GM18867 (cell line): ENCODE measurements around the gene ZNF467.

Source experiments
- ATAC-seq: cut with Tn5 transposase; IDR thresholded peaks from one replicate; pipeline ENCODE4 v1.9.1; 2021; ENCODE audit warnings: mild to moderate bottlenecking, moderate library complexity; ENCODE audit not compliant: unreplicated experiment

The ZNF467 gene

DNA sequence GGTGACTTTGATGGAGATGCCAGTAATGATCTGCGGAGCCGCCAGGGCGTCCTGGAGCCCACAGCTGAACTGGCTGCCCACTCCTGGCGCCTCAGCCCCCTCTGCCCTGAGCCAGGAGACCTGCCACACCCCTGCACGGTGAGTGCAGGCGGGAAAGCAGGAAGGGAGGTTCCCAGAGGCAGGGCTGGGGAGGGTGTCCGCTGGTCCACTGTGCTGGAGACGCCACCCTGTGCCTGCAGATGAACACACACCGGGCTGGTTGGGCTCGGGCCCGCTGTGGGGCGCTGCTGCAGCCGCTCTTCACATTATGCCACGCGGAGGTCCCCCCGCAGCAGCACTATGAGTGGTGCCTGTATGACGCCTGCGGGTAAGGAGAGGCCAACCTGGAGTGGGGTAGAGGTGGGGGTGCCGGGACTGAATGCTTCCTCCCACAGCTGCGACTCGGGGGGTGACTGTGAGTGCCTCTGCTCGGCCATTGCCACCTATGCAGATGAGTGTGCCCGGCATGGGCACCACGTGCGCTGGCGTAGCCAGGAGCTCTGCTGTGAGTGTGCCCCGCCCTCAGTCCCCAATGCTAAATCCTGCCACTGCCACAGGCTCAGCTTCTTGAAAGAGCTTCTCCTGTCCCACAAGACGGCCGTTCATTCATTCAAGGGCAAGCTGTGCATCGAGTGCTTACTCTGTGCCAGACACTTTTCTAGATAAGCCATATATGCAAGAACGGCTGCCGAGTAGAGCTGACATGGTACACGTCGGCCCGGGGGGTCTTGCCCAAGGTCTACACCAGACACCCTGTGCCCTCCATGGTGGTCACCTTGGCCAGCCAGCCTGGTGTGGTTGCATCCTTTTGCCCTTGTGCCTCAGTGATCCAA lies 14.3 kb upstream of the ZNF467 start:
- ATAC-seq, result no peak

DNA sequence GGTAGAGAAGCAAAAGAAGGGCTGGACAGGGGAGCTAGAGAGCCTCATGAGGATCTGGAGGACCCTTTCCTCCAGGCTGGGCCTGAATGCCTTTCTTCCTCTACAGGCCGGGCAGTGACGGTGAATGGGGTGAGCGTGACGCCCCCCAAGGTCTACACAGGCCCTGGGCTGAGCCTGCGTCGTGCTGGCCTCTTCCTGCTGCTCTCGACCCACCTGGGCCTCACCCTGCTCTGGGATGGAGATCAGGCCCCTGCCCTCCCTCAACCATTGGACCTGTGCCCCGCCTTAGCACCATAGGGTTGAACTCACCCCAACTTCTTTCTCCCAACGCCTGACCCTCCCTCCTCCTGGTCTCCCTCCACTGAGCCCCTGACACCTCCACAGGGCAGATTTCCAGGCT lies 12.6 kb upstream of the ZNF467 start:
- no peak for ATAC-seq

DNA sequence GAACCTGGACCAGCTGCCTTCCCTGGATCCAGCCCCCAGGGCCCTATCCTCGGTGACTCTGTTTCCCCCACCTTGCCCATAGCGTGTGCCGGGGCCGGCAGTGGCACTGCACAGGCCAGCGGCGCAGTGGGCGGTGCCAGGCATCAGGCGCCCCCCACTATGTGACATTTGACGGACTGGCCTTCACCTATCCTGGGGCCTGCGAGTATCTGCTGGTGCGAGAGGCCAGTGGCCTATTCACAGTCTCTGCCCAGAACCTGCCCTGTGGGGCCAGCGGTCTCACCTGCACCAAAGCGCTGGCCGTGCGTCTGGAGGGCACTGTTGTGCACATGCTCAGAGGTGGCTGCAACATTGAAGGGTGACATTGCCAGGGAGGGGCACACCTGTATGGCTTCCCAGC lies 12.0 kb upstream of the ZNF467 start:
- no peak for ATAC-seq

DNA sequence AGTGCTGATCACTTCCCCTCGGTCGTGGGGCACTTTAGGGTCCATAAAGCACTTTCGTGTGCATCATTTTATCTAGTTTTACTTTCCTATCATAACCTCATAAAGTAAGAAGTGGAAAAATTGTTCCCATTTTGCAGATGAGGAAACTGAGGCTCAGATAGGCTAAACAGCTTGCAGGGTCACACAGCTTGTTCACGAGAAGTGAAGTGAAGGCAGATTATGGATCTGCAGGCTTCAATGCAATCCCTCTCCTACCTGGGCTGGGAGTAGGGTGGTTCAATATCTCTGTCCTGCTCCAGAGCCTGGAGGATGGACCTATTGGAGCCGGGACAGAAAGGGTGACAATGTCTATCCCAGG lies 10.8 kb upstream of the ZNF467 start:
- ATAC-seq, result no peak

GRCh38 chr7:149783386-149784250 lies 10.2 kb upstream of the ZNF467 start:
- no peak for ATAC-seq

DNA sequence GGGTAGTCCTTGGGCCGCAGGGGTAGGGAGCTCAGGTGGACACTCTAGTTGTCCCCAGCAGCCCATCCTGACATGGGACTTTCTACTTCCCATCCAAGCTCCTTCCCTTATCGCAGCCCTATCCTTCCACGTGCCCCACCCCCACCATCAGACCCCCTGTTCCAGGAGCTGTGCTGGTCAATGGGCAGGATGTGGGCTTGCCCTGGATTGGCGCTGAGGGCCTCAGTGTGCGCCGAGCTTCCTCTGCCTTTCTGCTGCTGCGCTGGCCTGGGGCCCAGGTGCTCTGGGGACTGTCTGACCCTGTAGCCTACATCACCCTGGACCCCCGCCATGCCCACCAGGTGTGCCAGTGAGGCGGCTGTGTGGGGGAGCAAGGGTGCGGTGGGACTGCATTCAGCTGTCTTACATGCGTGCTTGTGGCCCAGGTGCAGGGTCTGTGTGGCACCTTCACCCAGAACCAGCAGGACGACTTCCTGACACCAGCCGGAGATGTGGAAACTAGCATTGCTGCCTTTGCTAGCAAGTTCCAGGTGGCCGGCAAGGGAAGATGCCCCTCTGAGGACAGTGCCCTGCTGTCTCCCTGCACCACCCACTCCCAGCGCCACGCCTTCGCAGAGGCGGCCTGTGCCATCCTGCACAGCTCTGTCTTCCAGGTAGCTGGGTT lies 9.4 kb upstream of the ZNF467 start:
- no peak for ATAC-seq

GRCh38 chr7:149781921-149782320 lies 8.5 kb upstream of the ZNF467 start:
- ATAC-seq, result no peak

DNA sequence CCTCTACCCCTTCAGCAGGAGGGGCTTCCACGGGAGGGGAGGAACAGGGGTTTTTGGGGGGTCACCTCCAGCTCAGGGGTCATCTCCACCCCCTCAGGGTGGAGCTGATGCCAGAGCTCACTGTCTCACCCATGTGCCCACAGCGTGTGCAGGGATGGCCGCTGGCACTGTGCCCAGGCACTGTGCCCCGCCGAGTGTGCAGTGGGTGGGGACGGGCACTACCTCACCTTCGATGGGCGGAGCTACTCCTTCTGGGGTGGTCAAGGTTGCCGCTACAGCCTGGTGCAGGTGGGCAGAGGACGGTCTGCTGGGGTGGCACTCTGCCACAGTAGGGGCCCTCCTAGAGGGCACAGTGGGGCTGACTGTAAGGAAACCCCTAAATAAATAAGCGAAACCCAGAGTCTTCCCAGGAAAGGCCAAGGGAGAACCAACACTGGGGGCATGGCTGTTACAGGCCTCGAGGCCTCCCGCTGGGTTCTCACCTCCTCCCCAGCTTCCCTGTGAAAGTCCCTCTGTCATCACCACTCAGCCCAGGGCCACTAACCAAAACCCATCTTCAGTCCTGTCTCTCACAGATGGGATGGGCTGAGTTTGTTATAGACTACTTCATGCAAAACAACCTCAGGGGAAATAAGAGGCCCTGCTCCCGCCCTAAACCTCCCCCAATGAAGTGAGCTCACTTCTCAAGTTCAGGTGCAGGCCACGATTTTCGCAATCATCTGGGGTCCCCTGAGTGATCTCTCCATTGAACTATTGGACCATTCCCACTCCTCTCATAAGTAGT lies 7.4 kb upstream of the ZNF467 start:
- peak; percentile 39 for ATAC-seq

DNA sequence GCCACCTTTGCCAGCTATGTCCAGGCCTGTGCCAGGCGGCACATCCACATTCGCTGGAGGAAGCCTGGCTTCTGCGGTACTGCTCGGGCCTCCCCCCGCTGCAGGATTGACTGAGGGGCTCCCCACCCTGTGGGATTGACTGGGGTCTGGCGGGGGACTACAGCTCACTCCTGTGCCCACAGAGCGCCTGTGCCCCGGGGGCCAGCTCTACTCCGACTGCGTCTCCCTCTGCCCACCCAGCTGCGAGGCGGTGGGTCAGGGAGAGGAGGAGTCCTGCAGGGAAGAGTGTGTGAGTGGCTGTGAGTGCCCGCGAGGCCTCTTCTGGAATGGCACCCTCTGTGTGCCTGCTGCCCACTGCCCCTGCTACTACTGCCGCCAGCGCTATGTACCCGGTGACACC lies 6.7 kb upstream of the ZNF467 start:
- ATAC-seq, result no peak

GRCh38 chr7:149779502-149779805 lies 6.1 kb upstream of the ZNF467 start:
- no peak for ATAC-seq

GRCh38 chr7:149778696-149779501 lies 5.5 kb upstream of the ZNF467 start:
- ATAC-seq, result no peak

DNA sequence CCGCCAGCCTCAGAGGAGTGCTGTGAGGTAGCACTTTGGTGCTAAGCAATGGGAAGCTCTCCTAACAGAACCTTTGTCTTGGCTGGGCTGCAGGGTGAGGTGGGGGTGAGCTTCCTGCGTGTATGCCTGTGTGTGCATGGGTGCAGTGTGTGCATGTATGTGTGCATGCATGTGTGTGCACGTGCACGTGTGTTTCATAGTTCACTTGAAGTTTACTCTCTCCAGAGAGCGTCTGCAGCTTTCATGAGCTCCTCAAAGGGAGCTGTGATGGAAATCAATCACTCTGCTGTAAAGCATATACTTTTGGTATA lies 4.9 kb upstream of the ZNF467 start:
- ATAC-seq, result no peak

DNA sequence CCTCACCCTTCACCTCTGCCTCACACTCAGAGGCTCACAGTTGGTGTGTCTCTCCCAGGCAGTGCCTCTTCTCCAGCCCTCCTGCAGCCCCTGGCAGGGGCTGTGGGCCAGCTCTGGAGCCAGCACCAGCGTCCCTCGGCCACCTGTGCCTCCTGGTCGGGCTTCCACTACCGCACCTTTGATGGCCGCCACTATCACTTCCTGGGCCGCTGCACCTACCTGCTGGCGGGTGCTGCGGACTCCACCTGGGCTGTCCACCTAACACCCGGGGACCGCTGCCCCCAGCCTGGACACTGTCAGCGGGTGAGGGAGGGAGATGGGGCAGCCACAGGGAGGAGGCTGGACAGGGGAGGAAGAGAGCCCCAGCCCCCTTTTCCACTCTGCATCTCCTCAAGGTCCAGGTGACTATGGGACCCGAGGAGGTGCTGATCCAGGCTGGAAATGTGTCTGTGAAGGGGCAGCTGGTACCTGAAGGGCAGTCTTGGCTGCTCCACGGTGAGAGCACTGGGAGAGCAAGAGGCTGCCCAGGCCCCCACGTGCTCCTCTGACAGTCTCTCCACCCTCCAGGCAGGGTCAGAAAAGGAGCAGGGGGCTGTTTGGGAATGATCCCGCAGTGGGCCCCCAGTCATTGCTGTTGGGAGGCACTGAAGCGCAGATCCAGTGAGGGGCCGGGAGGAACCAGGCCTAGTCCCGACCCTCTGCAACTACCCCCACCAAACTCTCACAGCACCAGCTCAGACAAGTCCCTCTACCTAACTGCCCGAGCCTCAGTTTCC lies 4.4 kb upstream of the ZNF467 start:
- ATAC-seq, result no peak

DNA sequence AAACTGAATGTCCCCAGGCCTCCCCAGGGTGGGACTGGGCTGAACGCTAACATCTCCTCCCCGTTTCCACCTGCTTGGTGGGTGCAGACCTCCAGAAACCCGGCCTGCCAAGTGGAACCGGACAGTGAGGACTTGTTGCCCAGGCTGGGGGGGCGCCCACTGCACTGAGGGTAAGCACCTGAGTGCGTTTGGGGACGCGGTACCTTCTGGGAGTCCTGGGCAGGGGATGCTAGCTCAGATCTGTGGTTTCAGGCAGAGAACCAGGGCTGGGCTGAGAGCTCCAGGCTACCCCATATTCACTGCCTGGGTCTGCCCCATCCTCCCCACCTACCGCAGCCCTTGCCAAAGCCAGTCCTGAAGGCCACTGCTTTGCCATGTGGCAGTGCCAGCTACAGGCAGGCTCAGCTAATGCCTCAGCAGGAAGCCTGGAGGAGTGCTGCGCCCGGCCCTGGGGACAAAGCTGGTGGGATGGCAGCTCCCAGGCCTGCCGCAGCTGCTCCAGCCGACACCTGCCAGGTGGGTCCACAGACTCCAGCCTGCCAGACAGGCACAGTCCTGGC lies 3.5 kb upstream of the ZNF467 start:
- no peak for ATAC-seq

DNA sequence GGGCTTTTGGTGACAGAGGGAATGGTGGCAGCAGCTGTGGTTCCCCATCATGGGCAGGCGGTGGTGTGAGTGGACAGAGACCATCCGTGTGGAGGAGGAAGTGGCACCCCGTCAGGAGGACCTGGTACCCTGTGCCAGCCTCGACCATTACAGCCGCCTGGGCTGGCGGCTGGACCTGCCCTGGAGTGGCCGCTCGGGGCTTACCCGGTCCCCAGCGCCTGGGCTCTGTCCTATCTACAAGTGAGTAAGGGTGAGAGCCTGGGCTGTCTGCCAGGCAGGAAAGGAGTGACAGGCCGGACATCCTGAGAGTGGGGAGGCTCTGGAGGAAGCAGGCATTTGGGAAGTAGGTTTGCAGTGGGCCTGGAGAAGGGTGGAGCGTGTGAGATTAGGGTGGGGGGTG lies 2.9 kb upstream of the ZNF467 start:
- ATAC-seq, result no peak

GRCh38 chr7:149775176-149775556 lies 1.8 kb upstream of the ZNF467 start:
- ATAC-seq, result no peak

DNA sequence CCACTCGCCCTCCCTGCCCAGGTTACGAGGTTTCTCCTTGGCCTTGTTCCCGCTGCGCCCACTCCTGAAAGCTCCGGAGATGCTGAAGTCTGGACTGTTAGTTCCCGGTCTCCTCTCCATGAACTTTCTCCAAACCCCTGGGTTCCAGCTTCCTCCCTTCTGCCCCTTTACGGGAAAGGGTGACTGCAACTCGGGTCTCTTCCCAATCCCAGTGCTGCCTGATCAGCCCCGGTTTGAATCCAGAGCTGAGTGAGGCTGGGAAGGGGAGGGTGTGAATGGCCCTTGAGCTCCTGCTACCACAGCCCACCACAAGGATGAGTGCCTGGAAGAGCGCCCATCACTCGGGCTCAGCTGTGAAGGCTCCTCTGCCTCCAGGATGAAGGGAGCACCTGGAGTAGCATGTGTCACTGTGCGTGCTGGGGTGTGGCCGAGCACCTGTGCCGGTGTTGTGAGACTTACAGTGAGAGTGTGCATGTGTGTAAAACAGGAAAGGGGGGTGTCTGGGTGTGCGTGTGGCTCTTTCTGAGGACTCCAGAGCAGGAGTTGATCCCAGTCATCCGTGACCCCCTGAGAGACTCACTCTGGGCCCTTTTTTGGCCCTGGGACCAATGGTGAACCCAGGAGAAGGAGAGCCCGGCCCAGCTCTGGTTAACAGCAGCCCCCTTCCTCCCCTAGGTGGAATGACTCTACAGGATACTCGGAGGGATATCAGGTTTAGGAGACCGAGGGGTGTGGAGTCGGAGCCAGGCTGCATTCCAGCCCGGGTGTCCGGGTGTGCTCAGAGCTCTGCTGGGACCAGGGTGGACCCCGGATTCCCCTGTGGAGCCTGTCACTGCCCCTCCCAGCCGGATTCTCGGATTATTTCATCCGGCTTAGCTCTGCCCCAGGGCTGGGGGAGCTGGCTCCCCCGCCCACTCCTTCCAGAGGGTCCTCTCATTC lies 1.1 kb upstream of the ZNF467 start:
- ATAC-seq, result no peak

- no peak for ATAC-seq
Observed at GRCh38 chr7:149772956-149773434, 393 bp downstream of the ZNF467 start.
